Heart right ventricle (tissue), 16 donors: Measurements from ENCODE around the gene BAHD1. TPM values are rescaled to one million over a fixed set of nuclear protein-coding genes. Genes with fewer than 3 reads are reported as not detected.
A peak's percentile ranks its signal among the peaks of the same experiment; 100 is the strongest.

Experiments
- ATAC-seq, 8 donors: fragments of 200-7000 bp; cut with Tn5 transposase; one replicate each; pipeline ENCODE4 v1.9.1; 2020; ENCODE audit warnings: mild to moderate bottlenecking in 8 of 8, moderate library complexity in 8 of 8, moderate number of reproducible peaks in 1 of 8
- DNase-seq, 2 donors: peaks; one replicate each; pipeline ENCODE4 v3.0.0-alpha.2; 2020
- H3K27ac ChIP-seq, 10 donors: fragments of 200-600 bp; sonication (generic) in 2 of 10; one replicate each; pipeline versions ENCODE4 v1.5.0 to v1.8.0; 2020 to 2022; ENCODE audit warnings: mild to moderate bottlenecking in 3 of 10
- H3K27me3 ChIP-seq, 7 donors: fragments of 200-600 bp; one replicate each; pipeline ENCODE4 v1.8.0; 2021 to 2022; ENCODE audit warnings: mild to moderate bottlenecking in 2 of 7
- H3K36me3 ChIP-seq, 9 donors: fragments of 200-600 bp; sonication (generic) in 1 of 9; one replicate each; pipeline versions ENCODE4 v1.5.0 to v1.8.0; 2020 to 2022; ENCODE audit warnings: mild to moderate bottlenecking in 2 of 9
- H3K4me1 ChIP-seq, 9 donors: fragments of 200-600 bp; sonication (generic) in 1 of 9; one replicate each; pipeline versions ENCODE4 v1.5.0 to v1.8.0; 2020 to 2022; ENCODE audit warnings: mild to moderate bottlenecking in 4 of 9
- H3K4me3 ChIP-seq, 10 donors: fragments of 200-600 bp; sonication (generic) in 2 of 10; one replicate each; pipeline versions ENCODE4 v1.5.0 to v1.8.0; 2020 to 2022; ENCODE audit warnings: mild to moderate bottlenecking in 7 of 10, moderate library complexity in 2 of 10
- H3K9me3 ChIP-seq, 11 donors: fragments of 200-600 bp in 10 of 11; sonication (generic) in 2 of 11; one replicate each; pipeline versions ENCODE4 v1.5.0 to v1.8.0; 2013 to 2022; ENCODE audit warnings: mild to moderate bottlenecking in 2 of 11, control low read depth in 1 of 11, moderate library complexity in 1 of 11
- WGBS, 2 donors: extraction: QIAGEN DNeasy Blood & Tissue Kit; methylation state at CpG; one replicate each; pipeline ENCODE4 v1.1.7; 2013; ENCODE audit warnings: inconsistent platforms in 1 of 2; 5-methylcytosine and 5-hydroxymethylcytosine counted together
- intact Hi-C, 10 donors: fragments of 100-400 bp; cut with DNase I; formaldehyde crosslinking; loops; one replicate each; pipeline versions ENCODE4 v1.11.1 to v1.14.2; 2022
- polyA plus RNA-seq, 2 donors: library from polyadenylated mRNA; stranded (reverse); fragments of 200-250 nt; gene quantifications; one replicate each; pipeline ENCODE4 v1.2.3, GENCODE V29; 2013
- total RNA-seq, 10 donors: library from RNA; stranded (reverse); fragmentation: NEBNext Ultra II Directional in 3 of 10; extraction: Animal tissue kit (Norgen Biotek cat#: 25700) in 3 of 10; gene quantifications; one replicate each; pipeline versions ENCODE4 v1.2.1 to v1.2.4, GENCODE V29; 2021 to 2023
- TF ChIP-seq, protein P1 (sequence below), 9 donors: fragments of 200-600 bp; sonication (generic) in 2 of 9; IDR thresholded peaks; one replicate each; pipeline versions ENCODE4 v1.5.0 to v1.8.0; 2021 to 2022; ENCODE audit warnings: antibody characterized with exemption in 9 of 9, mild to moderate bottlenecking in 5 of 9, moderate library complexity in 1 of 9
- donor health status: Arrhythmogenic right ventricular cardiomyopathy.
- donor health status: ischemic (EF 13 %, LVEDD 7.1; RV severe dilation, severe dysfunction).
- donor health status: healthy with polysubstance abuse.
- donor health status: DM: no; HTN: yes; CAD: no.
- donor health status: DM: no; HTN: no; CAD: no.
- donor health status: ischemic (EF 25% LVEDD 6.9; RV normal size, moderate dysfunction).
- donor health status: ischemic (EF 25% LVEDD 5.7; RV mildly dilated, moderate dysfunction).
- donor health status: healthy.
- donor health status: DM: yes; HTN: yes; CAD: no.
- donor health status: Ischemic cardiomyopathy.
- donor health status: ischemic (EF 35%, LVEDD 5.7; RV mildly dilated, moderate dysfunction).
- donor health status: nonischemic (EF 11% LVEDD 7.7; RV severe dilation, severe dysfunction).
- donor health status: DM: yes; HTN: yes; CAD: no.
- donor health status: PGD.
- donor health status: ischemic (EF 29% LVEDD 5.4; RV normal size, mild dysfunction).
- donor health status: nonischemic (EF 23%, LVEDD 6.1; RV moderate dilation, normal function).

BAHD1 gene
- total and polyA plus RNA-seq, 12 donors, result 8.9 to 17.8 (median 15.8) TPM

DNA sequence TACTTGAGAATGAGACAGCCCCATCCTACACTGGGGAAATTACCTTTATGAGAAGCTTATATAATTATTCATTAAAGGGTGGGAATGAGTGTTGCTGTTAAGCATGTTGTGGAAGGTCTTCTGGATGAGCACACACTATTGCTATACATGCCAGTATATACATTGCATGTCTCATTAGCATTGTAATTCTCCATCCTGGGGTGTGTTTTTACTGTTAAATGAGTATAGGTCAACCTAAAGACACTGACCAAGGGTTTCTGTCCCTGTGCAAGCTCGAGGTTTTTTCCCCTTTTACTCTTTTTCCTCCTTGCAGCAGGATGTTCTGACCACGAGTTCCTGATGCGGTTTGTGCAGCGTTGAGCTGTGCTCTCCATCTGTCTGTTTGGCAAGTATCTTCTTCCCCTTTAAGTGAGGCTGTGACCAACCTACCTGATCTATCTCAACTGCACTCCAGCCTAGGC lies 42.3 kb upstream of the BAHD1 start:
- Histone ChIP-seq H3K9me3 (no peaks in the 10 kb centered on the region), H3K27me3 (no peaks in the 10 kb centered on the region), H3K27ac (peak overlapping the region in 2 of 10 donors; percentile 1 to 28), H3K4me3 (no peak overlapping the region), H3K36me3 (peaks cover 0 to 11% (median 4%) of the 10 kb centered on the region in 9 donors), H3K4me1 (peaks cover 0 to 28% (median 0%) of the 10 kb centered on the region in 9 donors)
- no peak for DNase-seq
- 71 to 85% methylated on average over 4 of the region's 4 CpGs for whole genome bisulfite sequencing, 2 donors
- intact Hi-C loops, result loop anchor here in 1 of 10 donors (10.0 kb wide), 1 partner anchor 184 kb away; no protein-coding TSS in a partner anchor
- peak in 3 of 8 donors; percentile 53 to 65 (median 63) for ATAC-seq
- TF ChIP-seq, protein P1, sequence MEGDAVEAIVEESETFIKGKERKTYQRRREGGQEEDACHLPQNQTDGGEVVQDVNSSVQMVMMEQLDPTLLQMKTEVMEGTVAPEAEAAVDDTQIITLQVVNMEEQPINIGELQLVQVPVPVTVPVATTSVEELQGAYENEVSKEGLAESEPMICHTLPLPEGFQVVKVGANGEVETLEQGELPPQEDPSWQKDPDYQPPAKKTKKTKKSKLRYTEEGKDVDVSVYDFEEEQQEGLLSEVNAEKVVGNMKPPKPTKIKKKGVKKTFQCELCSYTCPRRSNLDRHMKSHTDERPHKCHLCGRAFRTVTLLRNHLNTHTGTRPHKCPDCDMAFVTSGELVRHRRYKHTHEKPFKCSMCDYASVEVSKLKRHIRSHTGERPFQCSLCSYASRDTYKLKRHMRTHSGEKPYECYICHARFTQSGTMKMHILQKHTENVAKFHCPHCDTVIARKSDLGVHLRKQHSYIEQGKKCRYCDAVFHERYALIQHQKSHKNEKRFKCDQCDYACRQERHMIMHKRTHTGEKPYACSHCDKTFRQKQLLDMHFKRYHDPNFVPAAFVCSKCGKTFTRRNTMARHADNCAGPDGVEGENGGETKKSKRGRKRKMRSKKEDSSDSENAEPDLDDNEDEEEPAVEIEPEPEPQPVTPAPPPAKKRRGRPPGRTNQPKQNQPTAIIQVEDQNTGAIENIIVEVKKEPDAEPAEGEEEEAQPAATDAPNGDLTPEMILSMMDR (IDR thresholded peaks at IDR 0.05), result no peak

- DNase-seq (no peak), ATAC-seq (no peak)
- Histone ChIP-seq H3K27me3 (no peaks in the 10 kb centered on the region), H3K9me3 (no peaks in the 10 kb centered on the region), H3K4me3 (no peak overlapping the region), H3K27ac (no peak overlapping the region), H3K36me3 (peaks cover 0 to 2% (median 0%) of the 10 kb centered on the region in 9 donors), H3K4me1 (peaks cover 0 to 28% (median under 1%) of the 10 kb centered on the region in 9 donors)
- TF ChIP-seq, protein P1 (IDR thresholded peaks at IDR 0.05), result no peak
- 82 to 94% methylated on average over 7 of the region's 7 CpGs for WGBS, 2 donors
- intact Hi-C loops, result loop anchor here in 1 of 10 donors (10.0 kb wide), 1 partner anchor 185 kb away; no protein-coding TSS in a partner anchor
Measured at GRCh38 chr15:40399370-40399769, 41.4 kb upstream of the BAHD1 start.

GRCh38 chr15:40405501-40406381 lies 35.0 kb upstream of the BAHD1 start, which contains the start of gene IVD:
TSS of gene IVD (plus strand) at chr15:40405795. CDS start at chr15:40405828, 33 bp downstream.
- WGBS, 2 donors, result 2% methylated on average over 54 of the region's 54 CpGs
- intact Hi-C loops, result loop anchor here in 5 of 10 donors (1.0 to 5.0 kb wide), 6 partner anchors 23 to 88 kb away; partner anchors contain the start of gene KNSTRN (in 2 of the 5)

More at GRCh38 chr15:40405501-40406381, 35.0 kb upstream of the BAHD1 start, which contains the start of gene IVD:
- H3K4me3 ChIP-seq, result peak within 1 kb of the TSS; percentile 67 to 98 (median 82)
- TF ChIP-seq, protein P1 (IDR thresholded peaks at IDR 0.05), result no peak
- peaks cover 0 to 31% (median 23%) of the 10 kb centered on the region in 9 donors for H3K4me1 ChIP-seq
- H3K36me3 ChIP-seq, result peaks cover 0 to 33% (median 15%) of the 10 kb centered on the region in 9 donors
- H3K27me3 ChIP-seq, result no peaks in the 10 kb centered on the region
- DNase-seq (peak; percentile 95 to 96), ATAC-seq (peak; percentile 99 to 100 (median 100))
- peak within 1 kb of the TSS in 9 of 10 donors; percentile 62 to 87 (median 78) for H3K27ac ChIP-seq
- H3K9me3 ChIP-seq, result no peaks in the 10 kb centered on the region
